Heart right ventricle (tissue), 16 donors: ENCODE data around the gene MED16. TPM values are rescaled to one million over a fixed set of nuclear protein-coding genes. Genes with fewer than 3 reads are reported as not detected.
"Not testable (repeated sequence)": the region's sequence is repeated elsewhere in the genome, so short reads cannot be mapped to it uniquely, and the experiment has no call there.

ENCODE experiments used
- ATAC-seq, 8 donors: fragments of 200-7000 bp; cut with Tn5 transposase; one replicate each; pipeline ENCODE4 v1.9.1; 2020; ENCODE audit warnings: mild to moderate bottlenecking in 8 of 8, moderate library complexity in 8 of 8, moderate number of reproducible peaks in 1 of 8
- DNase-seq, 2 donors: peaks; one replicate each; pipeline ENCODE4 v3.0.0-alpha.2; 2020
- H3K27ac ChIP-seq, 10 donors: fragments of 200-600 bp; sonication (generic) in 2 of 10; one replicate each; pipeline versions ENCODE4 v1.5.0 to v1.8.0; 2020 to 2022; ENCODE audit warnings: mild to moderate bottlenecking in 3 of 10
- H3K27me3 ChIP-seq, 7 donors: fragments of 200-600 bp; one replicate each; pipeline ENCODE4 v1.8.0; 2021 to 2022; ENCODE audit warnings: mild to moderate bottlenecking in 2 of 7
- H3K36me3 ChIP-seq, 9 donors: fragments of 200-600 bp; sonication (generic) in 1 of 9; one replicate each; pipeline versions ENCODE4 v1.5.0 to v1.8.0; 2020 to 2022; ENCODE audit warnings: mild to moderate bottlenecking in 2 of 9
- H3K4me1 ChIP-seq, 9 donors: fragments of 200-600 bp; sonication (generic) in 1 of 9; one replicate each; pipeline versions ENCODE4 v1.5.0 to v1.8.0; 2020 to 2022; ENCODE audit warnings: mild to moderate bottlenecking in 4 of 9
- H3K4me3 ChIP-seq, 10 donors: fragments of 200-600 bp; sonication (generic) in 2 of 10; one replicate each; pipeline versions ENCODE4 v1.5.0 to v1.8.0; 2020 to 2022; ENCODE audit warnings: mild to moderate bottlenecking in 7 of 10, moderate library complexity in 2 of 10
- H3K9me3 ChIP-seq, 11 donors: fragments of 200-600 bp in 10 of 11; sonication (generic) in 2 of 11; one replicate each; pipeline versions ENCODE4 v1.5.0 to v1.8.0; 2013 to 2022; ENCODE audit warnings: mild to moderate bottlenecking in 2 of 11, control low read depth in 1 of 11, moderate library complexity in 1 of 11
- WGBS, 2 donors: extraction: QIAGEN DNeasy Blood & Tissue Kit; methylation state at CpG; one replicate each; pipeline ENCODE4 v1.1.7; 2013; ENCODE audit warnings: inconsistent platforms in 1 of 2; 5-methylcytosine and 5-hydroxymethylcytosine counted together
- intact Hi-C, 10 donors: fragments of 100-400 bp; cut with DNase I; formaldehyde crosslinking; loops; one replicate each; pipeline versions ENCODE4 v1.11.1 to v1.14.2; 2022
- polyA plus RNA-seq, 2 donors: library from polyadenylated mRNA; stranded (reverse); fragments of 200-250 nt; gene quantifications; one replicate each; pipeline ENCODE4 v1.2.3, GENCODE V29; 2013
- total RNA-seq, 10 donors: library from RNA; stranded (reverse); fragmentation: NEBNext Ultra II Directional in 3 of 10; extraction: Animal tissue kit (Norgen Biotek cat#: 25700) in 3 of 10; gene quantifications; one replicate each; pipeline versions ENCODE4 v1.2.1 to v1.2.4, GENCODE V29; 2021 to 2023
- TF ChIP-seq, protein P1 (sequence below), 9 donors: fragments of 200-600 bp; sonication (generic) in 2 of 9; IDR thresholded peaks; one replicate each; pipeline versions ENCODE4 v1.5.0 to v1.8.0; 2021 to 2022; ENCODE audit warnings: antibody characterized with exemption in 9 of 9, mild to moderate bottlenecking in 5 of 9, moderate library complexity in 1 of 9
- donor health status: Arrhythmogenic right ventricular cardiomyopathy.
- donor health status: ischemic (EF 13 %, LVEDD 7.1; RV severe dilation, severe dysfunction).
- donor health status: healthy with polysubstance abuse.
- donor health status: DM: no; HTN: yes; CAD: no.
- donor health status: DM: no; HTN: no; CAD: no.
- donor health status: ischemic (EF 25% LVEDD 6.9; RV normal size, moderate dysfunction).
- donor health status: ischemic (EF 25% LVEDD 5.7; RV mildly dilated, moderate dysfunction).
- donor health status: healthy.
- donor health status: DM: yes; HTN: yes; CAD: no.
- donor health status: Ischemic cardiomyopathy.
- donor health status: ischemic (EF 35%, LVEDD 5.7; RV mildly dilated, moderate dysfunction).
- donor health status: nonischemic (EF 11% LVEDD 7.7; RV severe dilation, severe dysfunction).
- donor health status: DM: yes; HTN: yes; CAD: no.
- donor health status: PGD.
- donor health status: ischemic (EF 29% LVEDD 5.4; RV normal size, mild dysfunction).
- donor health status: nonischemic (EF 23%, LVEDD 6.1; RV moderate dilation, normal function).

MED16 gene
- total and polyA plus RNA-seq, 12 donors, result 17.6 to 42.9 (median 27.7) TPM

DNA sequence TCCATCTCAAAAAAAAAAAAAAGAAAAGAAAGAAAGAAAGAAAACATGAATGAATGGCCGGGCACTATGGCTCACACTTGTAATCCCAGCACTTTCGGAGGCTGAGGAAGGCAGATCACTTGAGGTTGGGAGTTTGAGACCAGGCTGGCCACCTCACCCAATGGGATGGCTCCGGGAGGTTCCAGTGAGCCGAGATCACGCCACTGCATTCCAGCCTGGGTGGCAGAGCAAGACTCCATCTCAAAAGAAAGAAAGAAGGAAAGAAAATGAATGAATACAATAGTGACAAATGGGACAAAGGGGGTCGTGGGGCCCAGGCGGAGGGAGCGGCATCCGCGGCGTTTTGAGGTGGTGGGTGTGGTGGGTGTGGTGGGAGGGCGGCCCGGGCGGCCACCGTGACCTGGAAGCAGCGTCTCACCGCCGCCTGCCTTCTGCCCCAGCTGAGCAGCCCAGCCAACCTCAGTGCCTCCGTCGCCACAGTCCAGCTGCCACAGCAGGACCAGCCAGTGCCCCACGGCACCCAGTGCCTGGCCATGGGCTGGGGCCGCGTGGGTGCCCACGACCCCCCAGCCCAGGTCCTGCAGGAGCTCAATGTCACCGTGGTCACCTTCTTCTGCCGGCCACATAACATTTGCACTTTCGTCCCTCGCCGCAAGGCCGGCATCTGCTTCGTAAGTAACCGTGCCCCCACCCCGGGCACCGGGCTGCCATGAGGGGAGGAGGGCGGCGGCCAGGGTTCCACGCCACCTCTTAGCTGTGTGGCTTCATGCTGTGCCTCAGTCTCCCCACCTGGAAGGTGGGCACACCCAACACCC, 47.1 kb downstream of the MED16 start:
- ATAC-seq (no peak), DNase-seq (no peak)
- Histone ChIP-seq H3K27ac (no peak overlapping the region), H3K9me3 (no peaks in the 10 kb centered on the region), H3K4me3 (no peak overlapping the region), H3K36me3 (no peaks in the 10 kb centered on the region), H3K4me1 (peaks cover 15 to 37% (median 19%) of the 10 kb centered on the region in 9 donors), H3K27me3 (peaks cover 9 to 71% (median 58%) of the 10 kb centered on the region in 7 donors)
- TF ChIP-seq, protein P1, sequence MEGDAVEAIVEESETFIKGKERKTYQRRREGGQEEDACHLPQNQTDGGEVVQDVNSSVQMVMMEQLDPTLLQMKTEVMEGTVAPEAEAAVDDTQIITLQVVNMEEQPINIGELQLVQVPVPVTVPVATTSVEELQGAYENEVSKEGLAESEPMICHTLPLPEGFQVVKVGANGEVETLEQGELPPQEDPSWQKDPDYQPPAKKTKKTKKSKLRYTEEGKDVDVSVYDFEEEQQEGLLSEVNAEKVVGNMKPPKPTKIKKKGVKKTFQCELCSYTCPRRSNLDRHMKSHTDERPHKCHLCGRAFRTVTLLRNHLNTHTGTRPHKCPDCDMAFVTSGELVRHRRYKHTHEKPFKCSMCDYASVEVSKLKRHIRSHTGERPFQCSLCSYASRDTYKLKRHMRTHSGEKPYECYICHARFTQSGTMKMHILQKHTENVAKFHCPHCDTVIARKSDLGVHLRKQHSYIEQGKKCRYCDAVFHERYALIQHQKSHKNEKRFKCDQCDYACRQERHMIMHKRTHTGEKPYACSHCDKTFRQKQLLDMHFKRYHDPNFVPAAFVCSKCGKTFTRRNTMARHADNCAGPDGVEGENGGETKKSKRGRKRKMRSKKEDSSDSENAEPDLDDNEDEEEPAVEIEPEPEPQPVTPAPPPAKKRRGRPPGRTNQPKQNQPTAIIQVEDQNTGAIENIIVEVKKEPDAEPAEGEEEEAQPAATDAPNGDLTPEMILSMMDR (IDR thresholded peaks at IDR 0.05), result no peak
- intact Hi-C loops, result no loop called here
- 77 to 79% methylated on average over 32 to 37 of the region's 37 CpGs for WGBS, 2 donors

DNA sequence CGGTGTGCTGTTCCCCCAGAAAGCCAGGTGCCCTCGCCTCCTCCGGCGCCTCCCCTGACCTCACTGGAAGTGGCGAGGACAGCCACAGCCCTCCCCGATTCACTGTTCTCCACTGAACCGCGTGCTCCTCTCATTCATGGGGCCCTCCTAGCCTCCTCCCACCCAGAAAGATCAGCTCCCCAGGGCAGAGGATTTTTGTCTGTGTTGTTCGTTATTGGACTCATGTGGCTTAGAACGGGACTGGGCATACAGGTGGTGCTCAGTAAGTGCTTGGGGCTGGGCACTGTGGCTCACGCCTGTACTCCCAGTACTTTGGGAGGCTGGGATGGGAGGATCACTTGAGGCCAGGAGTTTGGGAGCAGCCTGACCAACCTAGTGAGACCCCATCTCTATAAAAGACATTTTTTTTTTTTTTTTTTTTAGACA, 48.4 kb downstream of the MED16 start:
- intact Hi-C loops, result no loop called here
- Histone ChIP-seq H3K27ac (no peak overlapping the region), H3K4me3 (no peak overlapping the region), H3K36me3 (no peaks in the 10 kb centered on the region), H3K4me1 (peaks cover 9 to 30% (median 12%) of the 10 kb centered on the region in 9 donors), H3K9me3 (no peaks in the 10 kb centered on the region), H3K27me3 (peaks cover 9 to 77% (median 64%) of the 10 kb centered on the region in 7 donors)
- DNase-seq, result no peak
- 47 to 48% methylated on average over 11 of the region's 11 CpGs for WGBS, 2 donors
- no peak for ATAC-seq
- TF ChIP-seq, protein P1 (IDR thresholded peaks at IDR 0.05), result no peak

DNA sequence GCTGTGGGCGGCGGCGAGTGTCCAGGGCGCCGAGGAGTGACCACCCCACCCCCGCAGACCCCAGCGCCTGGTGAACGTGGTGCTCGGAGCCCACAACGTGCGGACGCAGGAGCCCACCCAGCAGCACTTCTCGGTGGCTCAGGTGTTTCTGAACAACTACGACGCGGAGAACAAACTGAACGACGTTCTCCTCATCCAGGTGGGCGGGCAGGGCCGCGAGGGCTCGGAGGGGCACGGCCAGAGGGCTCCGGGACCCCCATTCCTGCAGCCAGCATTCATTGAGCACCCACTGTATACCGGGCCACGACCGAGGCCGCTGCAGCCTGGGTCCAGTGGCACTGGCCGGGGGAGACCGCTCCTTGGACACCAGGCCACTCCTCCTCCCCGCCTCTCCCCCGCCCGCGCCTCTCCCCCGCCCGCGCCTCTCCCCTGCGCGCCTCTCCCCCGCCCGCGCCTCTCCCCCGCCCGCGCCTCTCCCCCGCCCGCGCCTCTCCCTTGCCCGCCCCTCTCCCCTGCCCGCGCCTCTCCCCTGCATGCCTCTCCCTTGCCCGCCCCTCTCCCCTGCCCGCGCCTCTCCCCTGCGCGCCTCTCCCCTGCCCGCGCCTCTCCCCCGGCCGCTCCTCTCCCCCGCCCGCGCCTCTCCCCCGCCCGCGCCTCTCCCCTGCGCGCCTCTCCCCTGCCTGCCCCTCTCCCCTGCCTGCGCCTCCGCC, 49.0 kb downstream of the MED16 start:
- DNase-seq (peak in 1 of 2 donors; percentile 36), ATAC-seq (no peak)
- intact Hi-C loops, result no loop called here
- WGBS, 2 donors, result 23 to 33% methylated on average over 36 to 42 of the region's 70 CpGs
- TF ChIP-seq, protein P1 (IDR thresholded peaks at IDR 0.05), result no peak
- no peak overlapping the region for H3K27ac ChIP-seq
- peaks cover 9 to 74% (median 64%) of the 10 kb centered on the region in 7 donors for H3K27me3 ChIP-seq
- peaks cover 9 to 34% (median 12%) of the 10 kb centered on the region in 9 donors for H3K4me1 ChIP-seq
- peak overlapping the region in 9 of 10 donors; percentile 3 to 42 (median 23) for H3K4me3 ChIP-seq
- H3K9me3 ChIP-seq, result no peaks in the 10 kb centered on the region
- no peaks in the 10 kb centered on the region for H3K36me3 ChIP-seq

DNA sequence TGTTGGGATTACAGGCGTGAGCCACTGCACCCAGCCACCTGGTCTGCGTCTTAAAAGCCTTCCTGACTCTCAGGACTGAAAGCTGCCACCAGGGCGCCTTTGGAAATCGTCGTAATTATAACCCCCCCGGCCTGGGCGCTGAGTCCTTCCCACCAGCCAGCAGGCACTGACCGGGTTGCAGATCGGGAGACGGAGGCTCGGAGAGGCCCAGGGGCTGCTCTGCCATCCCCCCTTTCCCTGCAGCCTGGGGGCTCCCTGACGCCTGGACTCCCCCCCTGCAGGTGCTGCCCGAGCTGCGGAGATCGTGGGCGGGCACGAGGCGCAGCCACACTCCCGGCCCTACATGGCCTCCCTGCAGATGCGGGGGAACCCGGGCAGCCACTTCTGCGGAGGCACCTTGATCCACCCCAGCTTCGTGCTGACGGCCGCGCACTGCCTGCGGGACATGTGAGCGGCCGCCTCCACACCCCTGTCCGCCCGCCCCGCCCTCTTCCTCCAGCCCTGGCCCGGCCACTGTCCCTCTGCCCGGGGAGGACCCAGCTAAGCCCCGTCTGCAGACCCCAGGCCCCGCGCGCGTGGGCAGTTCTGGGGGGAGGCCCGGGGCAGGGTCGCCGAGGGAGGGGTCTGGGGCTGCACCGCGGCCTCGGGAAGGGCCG, 49.7 kb downstream of the MED16 start:
- TF ChIP-seq, protein P1 (IDR thresholded peaks at IDR 0.05), result no peak
- H3K4me1 ChIP-seq, result peaks cover 9 to 35% (median 13%) of the 10 kb centered on the region in 9 donors
- ATAC-seq, result peak in 3 of 8 donors; percentile 44 to 61 (median 57)
- H3K4me3 ChIP-seq, result peak overlapping the region in 9 of 10 donors; percentile 3 to 42 (median 23)
- peaks cover 9 to 74% (median 63%) of the 10 kb centered on the region in 7 donors for H3K27me3 ChIP-seq
- intact Hi-C loops, result no loop called here
- no peaks in the 10 kb centered on the region for H3K9me3 ChIP-seq
- peak in 1 of 2 donors; percentile 51 for DNase-seq
- WGBS, 2 donors, result 4 to 5% methylated on average over 43 to 46 of the region's 46 CpGs
- H3K36me3 ChIP-seq, result no peaks in the 10 kb centered on the region
- no peak overlapping the region for H3K27ac ChIP-seq

DNA sequence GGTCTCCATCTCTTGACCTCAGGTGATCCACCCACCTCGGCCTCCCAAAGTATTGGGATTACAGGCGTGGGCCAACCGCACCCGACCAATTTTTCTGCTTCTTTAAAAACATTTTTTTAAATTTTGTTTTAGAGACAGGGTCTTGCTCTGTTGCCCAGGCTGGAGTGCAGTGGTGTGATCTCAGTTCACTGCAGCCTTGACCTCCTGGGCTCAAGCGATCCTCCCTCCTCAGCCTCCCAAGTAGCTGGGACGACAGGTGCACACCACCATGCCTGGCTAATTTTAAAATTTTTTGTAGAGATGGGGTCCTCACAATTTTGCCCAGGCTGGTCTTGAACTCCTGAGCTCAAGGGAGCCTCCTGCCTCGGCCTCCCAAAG, 50.2 kb downstream of the MED16 start:
- DNase-seq, H3K27ac ChIP-seq, intact Hi-C loops, H3K9me3 ChIP-seq, H3K36me3 ChIP-seq, H3K4me3 ChIP-seq, ATAC-seq: not testable (repeated sequence)
- 80 to 86% methylated on average over 7 of the region's 7 CpGs for WGBS, 2 donors
- Histone ChIP-seq H3K4me1 (peaks cover 9 to 34% (median 13%) of the 10 kb centered on the region in 9 donors), H3K27me3 (peaks cover 9 to 72% (median 61%) of the 10 kb centered on the region in 7 donors)
